NCI-H2227 (cell line): Measurements from ENCODE around the gene ZNG1B.
"Not testable (repeated sequence)": the region's sequence is repeated elsewhere in the genome, so short reads cannot be mapped to it uniquely, and the experiment has no call there.

Experiments used
- DNase-seq: peaks from one replicate; lab custom pipeline; 2025; ENCODE audit not compliant: unreplicated experiment; lab: John Stamatoyannopoulos, UW

The ZNG1B gene

GRCh38 chr2:113437508-113438465 is at the start of gene ZNG1B:
ZNG1B (plus strand) TSS chr2:113437691; CDS start chr2:113437869, 178 bp downstream.
- not testable (repeated sequence) for DNase-seq

DNA sequence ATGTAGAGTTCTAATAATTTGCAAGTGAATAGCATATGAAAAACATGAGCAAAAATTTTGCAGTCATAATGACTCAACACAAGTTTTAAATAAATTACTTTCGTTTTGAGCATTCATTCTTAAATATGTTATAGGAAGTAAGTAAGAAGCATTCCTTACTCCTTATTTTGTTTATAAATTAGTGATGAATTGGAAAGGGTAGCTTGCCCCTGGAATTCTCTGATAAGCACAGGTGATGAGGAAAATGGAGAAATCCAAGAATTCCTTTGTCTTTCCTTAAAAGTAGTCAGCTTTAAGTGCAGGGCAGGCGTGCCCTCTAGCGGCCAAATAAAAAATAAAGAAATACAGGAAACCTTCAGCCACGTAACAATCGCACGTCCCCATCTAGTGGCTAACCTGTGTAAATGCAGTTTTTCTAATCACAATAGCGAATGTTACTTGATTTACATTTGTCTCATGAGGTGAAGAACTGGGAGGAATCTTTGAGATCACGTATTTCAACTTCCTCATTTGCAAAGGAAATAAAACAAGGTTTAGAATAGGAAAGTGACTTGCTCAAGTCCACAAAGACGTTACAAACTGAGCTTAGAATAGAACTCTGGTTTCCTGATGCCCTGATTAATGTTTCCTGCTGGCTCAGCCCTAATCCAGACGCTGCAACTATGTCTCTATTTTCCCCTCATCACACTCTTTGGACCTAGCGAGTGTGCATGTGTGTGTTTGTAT is 47.2 kb upstream of the ZNG1B start:
- no peak for DNase-seq

- no peak for DNase-seq
These were observed 46.4 kb upstream of the ZNG1B start for GRCh38 chr2:113391073-113391472.

GRCh38 chr2:113406114-113406513 is 31.4 kb upstream of the ZNG1B start:
- DNase-seq, result no peak

DNA sequence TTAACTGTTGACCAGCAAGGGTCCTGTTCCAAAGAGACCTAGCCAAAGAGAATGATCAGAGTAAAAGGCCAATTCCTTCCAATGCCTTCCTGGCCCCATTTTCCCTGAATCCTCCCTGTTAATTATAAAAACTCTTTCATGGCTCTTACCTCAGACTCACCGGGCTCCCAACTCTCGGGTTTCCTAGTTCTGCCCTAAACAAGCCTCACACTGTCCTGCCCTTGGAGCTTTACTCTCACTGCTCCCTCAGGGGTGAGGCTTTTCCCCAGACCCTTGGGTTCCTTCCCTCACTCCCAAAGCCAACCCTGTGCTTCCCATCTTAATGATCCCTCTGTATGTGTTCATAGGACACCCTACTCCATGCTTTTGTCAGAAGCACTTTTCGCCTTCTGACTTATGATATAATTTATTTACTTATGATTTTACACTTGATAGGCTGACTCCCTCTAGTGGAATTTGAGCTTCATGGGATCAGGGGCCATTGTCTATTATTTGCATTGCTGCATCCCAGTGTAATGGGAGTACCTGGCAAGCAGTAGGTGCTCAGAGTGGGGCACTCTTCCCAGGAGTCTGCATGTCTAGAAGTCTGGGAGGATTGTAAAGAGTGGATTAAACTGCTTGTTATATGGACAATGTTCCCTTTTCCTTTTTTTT is 29.9 kb upstream of the ZNG1B start:
- no peak for DNase-seq

DNA sequence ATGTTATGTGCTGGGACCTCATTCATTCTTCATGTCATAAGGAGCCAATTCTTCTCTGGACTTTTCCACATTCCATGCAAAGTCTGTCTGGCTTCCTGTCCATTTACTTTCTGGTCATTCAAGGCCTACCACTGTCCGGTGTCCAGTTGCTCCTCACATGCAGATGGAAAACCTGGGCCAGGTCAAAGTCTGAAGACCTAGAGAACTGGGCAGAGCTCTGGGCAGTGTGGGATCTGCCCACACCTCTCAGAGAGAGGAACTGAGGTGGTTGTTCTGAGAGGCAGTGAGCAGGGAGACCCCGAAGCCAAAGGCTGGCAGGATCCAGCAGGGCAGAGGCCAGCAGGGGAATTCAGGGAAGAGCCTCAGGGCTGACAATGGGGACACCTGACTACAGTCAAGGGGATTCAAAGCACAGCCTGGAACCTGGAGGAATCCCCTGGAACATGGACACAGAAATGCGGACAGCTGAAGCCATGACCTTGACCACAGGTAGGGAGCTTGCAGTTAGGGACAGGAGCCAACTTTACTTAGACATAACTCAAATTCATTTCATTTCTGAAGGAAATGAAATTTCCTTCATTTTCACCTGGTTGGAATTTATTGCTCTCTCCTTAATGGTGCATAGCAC is 25.7 kb upstream of the ZNG1B start:
- DNase-seq, result not testable (repeated sequence)

- DNase-seq, result not testable (repeated sequence)
These were observed 24.7 kb upstream of the ZNG1B start for GRCh38 chr2:113412774-113413173.

DNA sequence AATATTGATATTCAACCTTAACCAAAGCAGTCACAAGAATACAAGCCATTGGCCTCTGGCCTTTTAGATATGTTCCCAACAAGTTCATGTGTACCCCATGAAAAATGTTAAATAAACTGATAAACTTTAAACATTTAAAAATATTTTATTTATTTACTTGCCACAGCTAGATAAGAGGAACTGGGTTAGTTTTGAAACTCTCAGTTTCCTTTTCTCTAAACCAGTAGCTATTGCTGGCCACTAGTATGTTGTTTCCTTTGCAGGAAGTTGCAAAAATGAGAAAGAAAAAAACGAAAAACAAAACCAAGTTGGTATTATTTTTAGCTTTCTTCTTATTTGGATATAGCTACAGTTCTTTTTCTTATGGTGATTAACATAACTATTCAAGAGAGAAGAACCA is 5.7 kb upstream of the ZNG1B start:
- not testable (repeated sequence) for DNase-seq

DNA sequence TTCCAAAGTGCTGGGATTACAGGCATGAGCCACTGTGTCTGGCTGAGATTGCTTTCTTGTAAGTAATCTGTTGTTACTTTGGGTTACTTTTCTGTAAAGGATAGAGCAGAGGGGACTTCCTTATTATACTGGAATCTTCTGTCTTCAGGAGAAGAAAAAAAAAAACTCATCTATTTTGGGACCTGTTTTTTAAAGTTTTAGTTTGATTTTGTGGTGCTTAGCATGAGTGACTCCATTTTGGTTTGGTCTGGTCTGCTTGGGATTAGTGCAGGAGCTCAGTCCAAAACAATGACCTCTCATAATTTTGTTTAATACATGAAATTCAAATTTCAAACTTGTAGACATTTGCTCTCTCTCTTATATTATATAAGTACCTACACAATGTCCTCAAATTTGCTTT is 4.0 kb upstream of the ZNG1B start:
- not testable (repeated sequence) for DNase-seq

DNA sequence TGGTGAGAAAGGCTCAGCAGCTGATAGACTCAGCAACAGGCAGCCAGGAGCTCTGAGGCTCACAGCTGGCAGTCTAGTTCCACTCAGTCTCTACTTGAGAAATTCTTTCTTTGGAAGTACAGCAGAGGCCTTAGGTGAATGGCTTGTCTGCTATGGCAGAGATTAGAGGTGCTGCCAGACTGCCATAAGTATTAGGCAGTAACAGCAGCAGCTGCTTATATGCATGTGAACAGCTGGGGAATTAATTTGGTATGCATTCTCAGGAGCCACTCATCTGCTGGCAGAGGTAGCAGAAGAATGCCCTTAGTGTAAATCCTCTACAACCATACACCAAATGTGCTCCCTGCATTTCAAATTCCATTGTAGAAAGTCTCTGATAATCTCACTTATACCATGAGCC is 28.3 kb downstream of the ZNG1B start:
- not testable (repeated sequence) for DNase-seq

GRCh38 chr2:113476688-113477368 is 39.3 kb downstream of the ZNG1B start:
- not testable (repeated sequence) for DNase-seq

DNA sequence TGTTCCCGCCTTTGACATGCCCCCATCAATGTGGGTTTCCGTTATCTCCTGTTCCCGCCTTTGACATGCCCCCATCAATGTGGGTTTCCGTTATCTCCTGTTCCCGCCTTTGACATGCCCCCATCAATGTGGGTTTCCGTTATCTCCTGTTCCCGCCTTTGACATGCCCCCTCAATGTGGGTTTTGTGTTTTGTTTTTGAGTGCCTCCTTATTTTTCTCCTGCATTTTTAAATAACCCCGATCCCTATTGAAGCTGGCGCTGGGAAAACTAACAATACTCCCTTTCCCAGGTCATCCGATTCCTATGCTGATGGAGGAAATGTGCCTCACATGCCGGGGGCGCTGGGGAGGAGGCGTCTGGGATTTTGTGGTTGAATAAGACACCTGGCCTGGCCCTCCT is 59.0 kb downstream of the ZNG1B start:
- not testable (repeated sequence) for DNase-seq

DNA sequence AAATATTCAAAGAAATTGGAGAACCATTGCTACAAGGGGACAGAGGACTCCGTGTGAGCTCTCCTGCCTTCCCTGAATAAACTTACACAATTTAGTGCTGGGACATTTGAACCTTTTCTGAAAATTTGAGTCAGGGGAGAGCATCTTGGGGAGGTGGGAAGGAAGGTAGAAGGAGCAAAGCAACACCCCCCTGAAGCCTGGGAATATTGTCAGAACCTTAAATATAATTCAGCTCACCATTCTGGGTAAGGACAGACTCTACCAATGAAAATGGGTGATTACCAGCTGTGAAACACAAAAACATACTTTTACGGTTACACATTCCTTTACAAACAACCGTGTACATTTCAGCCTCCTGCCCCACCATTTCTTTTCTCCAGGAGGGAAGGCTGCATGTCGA is 60.9 kb downstream of the ZNG1B start, which contains the start of gene FOXD4L1:
Gene FOXD4L1, plus strand, starts transcription at position 301 of the 400 bp plus-strand sequence. CDS start 592 bp downstream, outside the sequence.
- DNase-seq, result not testable (repeated sequence)

GRCh38 chr2:113499019-113499885 is 61.8 kb downstream of the ZNG1B start:
- DNase-seq, result not testable (repeated sequence)

DNA sequence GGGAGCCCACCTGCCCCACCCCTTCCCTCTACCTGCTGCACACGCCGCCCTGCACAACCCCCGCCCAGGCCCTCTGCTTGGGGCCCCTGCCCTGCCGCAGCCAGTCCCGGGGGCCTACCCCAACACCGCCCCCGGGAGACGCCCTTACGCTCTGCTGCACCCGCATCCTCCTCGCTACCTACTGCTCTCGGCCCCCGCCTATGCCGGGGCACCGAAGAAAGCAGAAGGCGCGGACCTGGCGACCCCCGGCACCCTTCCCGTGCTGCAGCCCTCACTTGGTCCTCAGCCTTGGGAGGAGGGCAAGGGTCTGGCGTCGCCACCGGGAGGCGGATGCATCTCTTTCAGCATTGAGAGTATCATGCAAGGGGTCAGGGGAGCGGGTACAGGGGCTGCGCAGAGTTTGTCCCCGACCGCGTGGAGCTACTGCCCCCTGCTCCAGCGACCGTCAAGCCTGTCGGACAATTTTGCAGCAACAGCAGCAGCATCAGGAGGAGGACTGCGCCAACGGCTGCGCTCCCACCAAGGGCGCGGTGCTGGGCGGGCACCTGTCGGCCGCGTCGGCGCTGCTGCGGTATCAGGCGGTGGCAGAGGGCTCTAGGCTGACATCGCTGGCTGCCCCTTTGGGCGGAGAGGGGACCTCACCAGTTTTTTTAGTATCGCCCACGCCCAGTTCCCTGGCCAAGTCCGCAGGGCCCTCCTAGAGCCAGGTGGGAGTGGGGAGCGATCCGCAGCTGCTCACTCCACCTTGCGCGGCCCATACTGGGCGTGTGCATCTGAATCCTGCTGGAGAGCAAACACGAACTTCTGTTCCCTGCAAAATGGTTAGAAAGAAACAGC is 62.6 kb downstream of the ZNG1B start:
- DNase-seq, result not testable (repeated sequence)

DNA sequence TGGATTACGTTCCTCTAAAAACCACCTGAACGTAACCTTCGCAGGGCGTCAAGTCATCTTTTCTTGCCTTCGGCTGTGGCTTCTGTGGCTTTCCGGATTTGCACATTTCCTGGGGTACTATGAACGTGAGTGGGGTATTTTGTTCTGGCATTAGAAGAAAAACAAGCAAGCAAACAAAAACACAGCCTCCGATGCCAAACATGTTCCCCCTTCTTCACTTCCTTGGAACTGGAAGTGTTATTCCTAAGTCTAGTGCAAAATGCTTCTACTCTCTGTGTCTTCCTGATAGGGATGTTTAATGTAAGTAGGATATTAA is 63.2 kb downstream of the ZNG1B start:
- DNase-seq, result not testable (repeated sequence)

DNA sequence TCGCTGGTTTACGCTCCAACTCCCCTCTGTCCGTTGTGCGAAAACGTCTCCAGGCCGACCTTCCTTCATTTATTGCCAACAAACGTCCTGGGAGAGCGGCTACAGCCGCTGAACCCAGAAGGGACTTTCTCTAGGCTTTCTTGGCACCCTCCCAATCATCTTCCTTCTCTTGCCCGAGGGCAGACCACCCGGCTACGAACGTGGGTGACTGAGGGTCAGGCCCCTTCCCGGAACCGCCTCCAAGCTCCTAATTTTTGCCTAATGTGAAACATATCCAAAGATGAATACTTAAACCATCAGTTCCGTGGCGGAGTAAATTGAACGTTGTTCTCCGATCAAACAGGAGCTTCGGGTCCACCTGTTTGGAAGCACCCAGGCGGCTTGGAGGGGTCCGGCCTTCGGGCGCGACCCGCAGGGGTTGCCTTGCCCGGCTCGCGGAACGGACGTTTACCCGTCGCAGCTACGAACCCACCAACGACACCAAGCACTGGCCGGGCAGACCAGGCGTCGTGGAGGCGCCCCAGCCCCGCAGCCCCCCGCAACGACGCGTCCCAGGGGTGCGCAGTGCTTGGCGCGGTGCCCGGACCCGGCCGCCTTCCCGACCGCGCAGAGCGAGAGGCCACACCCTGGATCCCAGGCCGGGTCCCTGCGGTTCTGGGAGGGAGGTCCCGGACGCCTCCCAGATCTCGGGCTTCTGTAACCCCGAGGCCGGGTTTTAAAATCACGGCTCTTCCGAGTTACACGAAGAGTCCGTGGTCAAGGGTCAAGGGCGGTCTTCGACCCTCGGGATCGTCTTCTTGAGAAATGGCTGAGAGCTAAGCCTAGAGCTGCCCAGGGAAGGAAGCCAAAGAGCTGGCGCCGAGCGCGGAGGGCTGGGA is 65.0 kb downstream of the ZNG1B start:
- DNase-seq, result not testable (repeated sequence)
